IMR-90 (cell line): Measurements from ENCODE around the gene PYGB.

ENCODE experiments used
- BHLHE40 ChIP-seq: fragments of 150-350 bp; IDR thresholded peaks from 2 replicates; pipeline ENCODE4 v1.6.1; 2016; ENCODE audit warnings: mild to moderate bottlenecking, low read depth, low read length
- CEBPB ChIP-seq: IDR thresholded peaks from 2 replicates; pipeline ENCODE4 v1.6.1; 2012; ENCODE audit warnings: low read depth, low read length, improper control_type of control experiment
- FOS ChIP-seq: fragments of 150-350 bp; IDR thresholded peaks from 2 replicates; pipeline ENCODE4 v1.6.1; 2016; ENCODE audit warnings: low read depth, low read length
- MAFK ChIP-seq: IDR thresholded peaks from 2 replicates; pipeline ENCODE4 v1.6.1; 2012; ENCODE audit warnings: low read depth, low read length, improper control_type of control experiment
- MAZ ChIP-seq: IDR thresholded peaks from 2 replicates; pipeline ENCODE4 v1.6.1; 2012; ENCODE audit warnings: low read depth, mild to moderate bottlenecking, low read length, improper control_type of control experiment, moderate library complexity, borderline replicate concordance
- MXI1 ChIP-seq: IDR thresholded peaks from 2 replicates; pipeline ENCODE4 v1.6.1; 2012; ENCODE audit warnings: low read depth, mild to moderate bottlenecking, low read length, moderate library complexity, borderline replicate concordance
- POLR2A ChIP-seq: IDR thresholded peaks from 2 replicates; pipeline ENCODE4 v1.6.1; 2012; ENCODE audit warnings: mild to moderate bottlenecking, low read depth, low read length
- RAD21 ChIP-seq: IDR thresholded peaks from 2 replicates; pipeline ENCODE4 v1.6.1; 2012; ENCODE audit warnings: low read length, improper control_type of control experiment
- RCOR1 ChIP-seq: IDR thresholded peaks from 2 replicates; pipeline ENCODE4 v1.6.1; 2012; ENCODE audit warnings: mild to moderate bottlenecking, low read length, improper control_type of control experiment; ENCODE audit not compliant: insufficient replicate concordance
- RFX5 ChIP-seq: IDR thresholded peaks from 2 replicates; pipeline ENCODE4 v1.8.0; 2012; ENCODE audit warnings: low read depth, mild to moderate bottlenecking, low read length, moderate library complexity
- SMC3 ChIP-seq: fragments of 150-350 bp; IDR thresholded peaks from 2 replicates; pipeline ENCODE4 v1.6.1; 2016; ENCODE audit warnings: low read depth, mild to moderate bottlenecking, antibody characterized with exemption, low read length, moderate library complexity
- TF ChIP-seq, protein P1 (sequence below): conservative IDR thresholded peaks from 2 replicates; pipeline ENCODE4 v1.5.1; 2012; ENCODE audit warnings: mild to moderate bottlenecking, low read depth, low read length, improper control_type of control experiment
- TF ChIP-seq, protein P2 (sequence below): fragments of 150-350 bp; IDR thresholded peaks from 2 replicates; pipeline ENCODE4 v1.6.1; 2017; ENCODE audit warnings: mild to moderate bottlenecking, antibody characterized with exemption, low read length, low read depth
- TF ChIP-seq, protein P3 (sequence below): fragments of 150-350 bp; IDR thresholded peaks from 2 replicates; pipeline ENCODE4 v1.6.1; 2016; ENCODE audit warnings: low read depth, mild to moderate bottlenecking, low read length, moderate library complexity, borderline replicate concordance

DNA sequence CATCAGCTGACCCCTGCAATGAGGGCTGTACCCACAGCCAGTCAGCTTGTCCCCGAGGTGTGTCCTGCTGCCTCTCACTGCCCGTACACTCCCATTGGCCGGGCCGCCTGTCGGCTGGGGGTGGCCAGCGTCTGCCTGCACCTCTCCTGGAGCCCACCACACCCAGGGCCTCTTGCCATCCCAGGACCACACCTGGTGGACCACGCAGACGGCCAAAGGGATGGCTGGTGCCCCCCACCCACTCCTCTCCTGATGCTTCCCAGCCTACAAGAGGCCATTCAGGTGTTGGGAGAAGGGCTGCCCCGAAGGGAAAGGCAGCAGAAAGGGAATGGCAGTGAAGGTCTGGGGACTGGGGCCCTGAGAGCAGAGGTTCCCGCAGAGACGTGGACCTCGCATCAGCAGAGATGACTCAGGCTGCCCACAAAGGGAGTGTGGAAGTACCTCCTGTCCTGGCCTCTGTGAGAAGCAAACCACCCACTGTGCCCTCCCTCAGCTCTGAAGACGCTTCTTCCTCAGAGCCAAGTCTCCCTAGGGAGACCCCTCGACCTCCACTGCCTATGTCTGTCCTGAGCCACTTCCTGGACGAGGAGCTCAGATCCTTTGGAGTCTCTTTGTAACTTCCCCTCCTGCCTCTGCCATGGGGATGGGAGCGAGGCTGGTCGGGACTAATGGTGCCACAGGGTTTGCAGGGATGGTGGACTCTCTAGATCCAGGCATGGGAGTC lies 60.9 kb downstream of the PYGB start:
- TF ChIP-seq, protein P1, sequence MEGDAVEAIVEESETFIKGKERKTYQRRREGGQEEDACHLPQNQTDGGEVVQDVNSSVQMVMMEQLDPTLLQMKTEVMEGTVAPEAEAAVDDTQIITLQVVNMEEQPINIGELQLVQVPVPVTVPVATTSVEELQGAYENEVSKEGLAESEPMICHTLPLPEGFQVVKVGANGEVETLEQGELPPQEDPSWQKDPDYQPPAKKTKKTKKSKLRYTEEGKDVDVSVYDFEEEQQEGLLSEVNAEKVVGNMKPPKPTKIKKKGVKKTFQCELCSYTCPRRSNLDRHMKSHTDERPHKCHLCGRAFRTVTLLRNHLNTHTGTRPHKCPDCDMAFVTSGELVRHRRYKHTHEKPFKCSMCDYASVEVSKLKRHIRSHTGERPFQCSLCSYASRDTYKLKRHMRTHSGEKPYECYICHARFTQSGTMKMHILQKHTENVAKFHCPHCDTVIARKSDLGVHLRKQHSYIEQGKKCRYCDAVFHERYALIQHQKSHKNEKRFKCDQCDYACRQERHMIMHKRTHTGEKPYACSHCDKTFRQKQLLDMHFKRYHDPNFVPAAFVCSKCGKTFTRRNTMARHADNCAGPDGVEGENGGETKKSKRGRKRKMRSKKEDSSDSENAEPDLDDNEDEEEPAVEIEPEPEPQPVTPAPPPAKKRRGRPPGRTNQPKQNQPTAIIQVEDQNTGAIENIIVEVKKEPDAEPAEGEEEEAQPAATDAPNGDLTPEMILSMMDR, result no peak
- TF ChIP-seq POLR2A, result no peak
- no peak for TF ChIP-seq RFX5
- TF ChIP-seq, protein P2, sequence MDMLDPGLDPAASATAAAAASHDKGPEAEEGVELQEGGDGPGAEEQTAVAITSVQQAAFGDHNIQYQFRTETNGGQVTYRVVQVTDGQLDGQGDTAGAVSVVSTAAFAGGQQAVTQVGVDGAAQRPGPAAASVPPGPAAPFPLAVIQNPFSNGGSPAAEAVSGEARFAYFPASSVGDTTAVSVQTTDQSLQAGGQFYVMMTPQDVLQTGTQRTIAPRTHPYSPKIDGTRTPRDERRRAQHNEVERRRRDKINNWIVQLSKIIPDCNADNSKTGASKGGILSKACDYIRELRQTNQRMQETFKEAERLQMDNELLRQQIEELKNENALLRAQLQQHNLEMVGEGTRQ, result no peak
- 0 out of 2 replicates have a peak, but pooled peaks have one; percentile 32 for TF ChIP-seq MAZ
- TF ChIP-seq RCOR1, result no peak
- no peak for TF ChIP-seq CEBPB
- no peak for TF ChIP-seq RAD21
- TF ChIP-seq SMC3, result no peak
- TF ChIP-seq, protein P3, sequence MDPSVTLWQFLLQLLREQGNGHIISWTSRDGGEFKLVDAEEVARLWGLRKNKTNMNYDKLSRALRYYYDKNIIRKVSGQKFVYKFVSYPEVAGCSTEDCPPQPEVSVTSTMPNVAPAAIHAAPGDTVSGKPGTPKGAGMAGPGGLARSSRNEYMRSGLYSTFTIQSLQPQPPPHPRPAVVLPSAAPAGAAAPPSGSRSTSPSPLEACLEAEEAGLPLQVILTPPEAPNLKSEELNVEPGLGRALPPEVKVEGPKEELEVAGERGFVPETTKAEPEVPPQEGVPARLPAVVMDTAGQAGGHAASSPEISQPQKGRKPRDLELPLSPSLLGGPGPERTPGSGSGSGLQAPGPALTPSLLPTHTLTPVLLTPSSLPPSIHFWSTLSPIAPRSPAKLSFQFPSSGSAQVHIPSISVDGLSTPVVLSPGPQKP, result no peak
- no peak for TF ChIP-seq FOS
- TF ChIP-seq MXI1, result no peak
- TF ChIP-seq MAFK, result no peak
- no peak for TF ChIP-seq BHLHE40
